Frontal cortex (tissue), 4 donors: ENCODE results near the gene MCF2L2. TPM values are rescaled to one million over a fixed set of nuclear protein-coding genes. Genes with fewer than 3 reads are reported as not detected.
"Not testable (repeated sequence)": the region's sequence is repeated elsewhere in the genome, so short reads cannot be mapped to it uniquely, and the experiment has no call there.

Source experiments
- DNase-seq, 2 donors: peaks; one replicate each; pipeline ENCODE4 v3.0.0; 2012; ENCODE audit warnings: low spot score in 2 of 2
- FAIRE-seq: peaks from 2 replicates; lab custom pipeline; 2012; peaks lifted over from hg19 to GRCh38; lab: Jason Lieb, UNC
- total RNA-seq: library from RNA; depleted of rRNA; stranded (reverse); fragments of >200 nt; gene quantifications from one replicate; pipeline ENCODE4 v1.2.3, GENCODE V29; 2014
- donor health status: control.
- donor health status: control.
- donor health status: control.

MCF2L2 gene
- total RNA-seq, result 42.0 TPM

GRCh38 chr3:183428447-183429211 lies at the start of gene MCF2L2:
Gene MCF2L2 (minus strand): TSS chr3:183428619. CDS start chr3:183427977, 642 bp downstream.
- FAIRE-seq, result no peak
- DNase-seq, result peak; percentile 54 to 57

GRCh38 chr3:183477801-183478456 lies 49.5 kb upstream of the MCF2L2 start:
- no peak for FAIRE-seq
- DNase-seq, result no peak

- not testable (repeated sequence) for DNase-seq, FAIRE-seq
Measured at GRCh38 chr3:183475764-183476162, 47.3 kb upstream of the MCF2L2 start.

GRCh38 chr3:183475016-183475763 lies 46.8 kb upstream of the MCF2L2 start:
- no peak for FAIRE-seq
- DNase-seq, result no peak

GRCh38 chr3:183473969-183474368 lies 45.5 kb upstream of the MCF2L2 start:
- FAIRE-seq, result no peak

GRCh38 chr3:183472155-183472554 lies 43.7 kb upstream of the MCF2L2 start:
- FAIRE-seq, result no peak

More at GRCh38 chr3:183473969-183474368, 45.5 kb upstream of the MCF2L2 start:
- DNase-seq, result no peak

GRCh38 chr3:183468424-183468823 lies 40.0 kb upstream of the MCF2L2 start:
- FAIRE-seq (no peak), DNase-seq (no peak)

More at GRCh38 chr3:183472155-183472554, 43.7 kb upstream of the MCF2L2 start:
- DNase-seq, result no peak

GRCh38 chr3:183466575-183466974 lies 38.2 kb upstream of the MCF2L2 start:
- no peak for DNase-seq
- no peak for FAIRE-seq

- not testable (repeated sequence) for FAIRE-seq, DNase-seq
Measured at GRCh38 chr3:183465710-183466109, 37.3 kb upstream of the MCF2L2 start.

GRCh38 chr3:183464480-183464879 lies 36.1 kb upstream of the MCF2L2 start:
- DNase-seq (no peak), FAIRE-seq (no peak)

- no peak for FAIRE-seq
Measured at GRCh38 chr3:183460081-183461055, 31.9 kb upstream of the MCF2L2 start.

GRCh38 chr3:183455089-183455488 lies 26.7 kb upstream of the MCF2L2 start:
- FAIRE-seq (peak; percentile 34), DNase-seq (peak in 1 of 2 donors; percentile 34)

More at GRCh38 chr3:183460081-183461055, 31.9 kb upstream of the MCF2L2 start:
- peak in 1 of 2 donors; percentile 24 for DNase-seq

- DNase-seq (no peak), FAIRE-seq (no peak)
Measured at GRCh38 chr3:183454064-183454463, 25.6 kb upstream of the MCF2L2 start.

GRCh38 chr3:183449791-183450190 lies 21.4 kb upstream of the MCF2L2 start:
- FAIRE-seq (no peak), DNase-seq (no peak)

- peak in 1 of 2 donors; percentile 27 for DNase-seq
- no peak for FAIRE-seq
Measured at GRCh38 chr3:183449391-183449790, 21.0 kb upstream of the MCF2L2 start.

GRCh38 chr3:183448369-183449128 lies 20.1 kb upstream of the MCF2L2 start:
- FAIRE-seq, result no peak
- DNase-seq, result no peak

- DNase-seq (peak; percentile 33 to 68), FAIRE-seq (no peak)
Measured at GRCh38 chr3:183447206-183448001, 19.0 kb upstream of the MCF2L2 start.

- no peak for DNase-seq
- peak; percentile 76 for FAIRE-seq
Measured at GRCh38 chr3:183446838-183447205, 18.4 kb upstream of the MCF2L2 start.
